Measurements from ENCODE around the gene SH3BGRL2. TPM values are rescaled to one million over a fixed set of nuclear protein-coding genes. Genes with fewer than 3 reads are reported as not detected.
A peak's percentile ranks its signal among the peaks of the same experiment; 100 is the strongest.

The SH3BGRL2 gene
- total and polyA plus RNA-seq, 7 donors, result 16.0 to 115 (median 30.6) TPM

- TF ChIP-seq EP300 (IDR thresholded peaks at IDR 0.05), result no peak
- TF ChIP-seq, protein P1, sequence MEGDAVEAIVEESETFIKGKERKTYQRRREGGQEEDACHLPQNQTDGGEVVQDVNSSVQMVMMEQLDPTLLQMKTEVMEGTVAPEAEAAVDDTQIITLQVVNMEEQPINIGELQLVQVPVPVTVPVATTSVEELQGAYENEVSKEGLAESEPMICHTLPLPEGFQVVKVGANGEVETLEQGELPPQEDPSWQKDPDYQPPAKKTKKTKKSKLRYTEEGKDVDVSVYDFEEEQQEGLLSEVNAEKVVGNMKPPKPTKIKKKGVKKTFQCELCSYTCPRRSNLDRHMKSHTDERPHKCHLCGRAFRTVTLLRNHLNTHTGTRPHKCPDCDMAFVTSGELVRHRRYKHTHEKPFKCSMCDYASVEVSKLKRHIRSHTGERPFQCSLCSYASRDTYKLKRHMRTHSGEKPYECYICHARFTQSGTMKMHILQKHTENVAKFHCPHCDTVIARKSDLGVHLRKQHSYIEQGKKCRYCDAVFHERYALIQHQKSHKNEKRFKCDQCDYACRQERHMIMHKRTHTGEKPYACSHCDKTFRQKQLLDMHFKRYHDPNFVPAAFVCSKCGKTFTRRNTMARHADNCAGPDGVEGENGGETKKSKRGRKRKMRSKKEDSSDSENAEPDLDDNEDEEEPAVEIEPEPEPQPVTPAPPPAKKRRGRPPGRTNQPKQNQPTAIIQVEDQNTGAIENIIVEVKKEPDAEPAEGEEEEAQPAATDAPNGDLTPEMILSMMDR (IDR thresholded peaks at IDR 0.05), result no peak
- Histone ChIP-seq H3K27me3 (no peaks in the 10 kb centered on the region), H3K4me3 (no peak overlapping the region), H3K36me3 (no peaks in the 10 kb centered on the region), H3K4me1 (no peaks in the 10 kb centered on the region), H3K27ac (no peak overlapping the region), H3K9me3 (no peaks in the 10 kb centered on the region)
- intact Hi-C loops (cut with DNase I), result no loop called here
- DNase-seq, result no peak
- WGBS, 2 donors, result 90 to 95% methylated on average over 4 of the region's 4 CpGs
Observed at GRCh38 chr6:79697430-79697829, 66.3 kb downstream of the SH3BGRL2 start.

DNA sequence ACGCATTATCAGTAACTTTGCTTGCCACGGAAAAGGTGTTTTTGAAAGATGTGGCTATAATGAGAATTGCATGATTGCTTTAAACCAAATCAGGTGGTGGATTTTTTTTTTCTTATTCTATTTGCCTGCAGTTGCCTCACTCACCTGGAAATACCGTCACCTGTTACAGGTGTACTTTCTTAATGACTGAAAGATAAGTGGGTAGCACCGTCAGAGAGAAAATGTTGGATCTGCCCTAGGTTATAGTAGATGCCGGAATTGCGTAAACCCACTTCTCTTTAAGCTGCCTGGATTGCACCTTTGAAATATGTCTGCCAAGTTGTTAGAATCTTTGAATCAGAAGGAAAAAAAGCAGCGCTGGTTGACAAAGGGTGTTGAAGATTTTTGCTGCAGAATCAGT lies 68.5 kb downstream of the SH3BGRL2 start:
- H3K4me1 ChIP-seq, result no peaks in the 10 kb centered on the region
- WGBS, 2 donors, result 93% methylated on average over 7 of the region's 7 CpGs

GRCh38 chr6:79702691-79703090 lies 71.6 kb downstream of the SH3BGRL2 start:
- intact Hi-C loops (cut with DNase I), result no loop called here
- TF ChIP-seq, protein P1 (IDR thresholded peaks at IDR 0.05), result no peak
- TF ChIP-seq POLR2A (IDR thresholded peaks at IDR 0.05) (no peak), EP300 (IDR thresholded peaks at IDR 0.05) (no peak), POLR2AphosphoS5 (IDR thresholded peaks at IDR 0.05) (no peak)

More for the DNA sequence above, 68.5 kb downstream of the SH3BGRL2 start:
- TF ChIP-seq EP300 (IDR thresholded peaks at IDR 0.05), result no peak
- Histone ChIP-seq H3K27ac (no peak overlapping the region), H3K9me3 (no peaks in the 10 kb centered on the region), H3K36me3 (no peaks in the 10 kb centered on the region), H3K27me3 (no peaks in the 10 kb centered on the region), H3K4me3 (no peak overlapping the region)
- intact Hi-C loops (cut with DNase I), result no loop called here
- no peak for DNase-seq

DNA sequence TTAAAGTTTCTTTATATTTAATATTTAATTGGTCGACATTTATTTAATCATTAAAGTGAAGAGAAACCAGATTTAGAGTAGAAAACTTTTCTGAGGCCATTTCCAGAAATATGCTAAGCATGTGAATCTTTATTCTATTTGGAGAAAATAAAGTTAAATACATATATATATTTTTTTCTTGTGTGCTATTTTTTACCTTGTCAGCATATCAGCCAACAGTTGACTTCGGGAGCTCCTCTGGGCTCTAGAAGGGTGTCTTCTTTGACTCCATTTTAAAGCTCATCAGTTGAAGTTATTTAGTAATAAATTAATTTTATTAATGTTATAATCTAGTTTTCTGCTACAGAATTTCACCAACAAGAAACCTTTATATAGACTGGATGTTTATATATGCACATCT lies 73.1 kb downstream of the SH3BGRL2 start:
- WGBS, 2 donors, result 97 to 99% methylated on average over 2 of the region's 2 CpGs
- Histone ChIP-seq H3K27me3 (no peaks in the 10 kb centered on the region), H3K36me3 (no peaks in the 10 kb centered on the region), H3K27ac (no peak overlapping the region), H3K4me1 (no peaks in the 10 kb centered on the region), H3K4me3 (no peak overlapping the region), H3K9me3 (no peaks in the 10 kb centered on the region)
- no peak for TF ChIP-seq EP300 (IDR thresholded peaks at IDR 0.05)
- TF ChIP-seq, protein P1 (IDR thresholded peaks at IDR 0.05), result no peak
- intact Hi-C loops (cut with DNase I), result no loop called here
- no peak for DNase-seq

More at GRCh38 chr6:79702691-79703090, 71.6 kb downstream of the SH3BGRL2 start:
- no peaks in the 10 kb centered on the region for H3K9me3 ChIP-seq
- H3K27ac ChIP-seq, result no peak overlapping the region
- DNase-seq, result no peak
- no peak overlapping the region for H3K4me3 ChIP-seq
- 72 to 88% methylated on average over 5 of the region's 5 CpGs for WGBS, 2 donors
- no peaks in the 10 kb centered on the region for H3K27me3 ChIP-seq
- H3K36me3 ChIP-seq, result no peaks in the 10 kb centered on the region
- no peaks in the 10 kb centered on the region for H3K4me1 ChIP-seq

GRCh38 chr6:79705456-79705995 lies 74.4 kb downstream of the SH3BGRL2 start:
- Histone ChIP-seq H3K4me1 (no peaks in the 10 kb centered on the region), H3K27ac (peak overlapping the region in 1 of 4 donors; percentile 4), H3K4me3 (no peak overlapping the region), H3K9me3 (no peaks in the 10 kb centered on the region), H3K27me3 (no peaks in the 10 kb centered on the region), H3K36me3 (no peaks in the 10 kb centered on the region)
- intact Hi-C loops (cut with DNase I), result no loop called here
- no peak for DNase-seq
- WGBS, 2 donors, result 91 to 95% methylated on average over 5 of the region's 5 CpGs
- no peak for TF ChIP-seq POLR2AphosphoS5 (IDR thresholded peaks at IDR 0.05)
- TF ChIP-seq, protein P1 (IDR thresholded peaks at IDR 0.05), result no peak
- TF ChIP-seq EP300 (IDR thresholded peaks at IDR 0.05), result no peak
- TF ChIP-seq POLR2A (IDR thresholded peaks at IDR 0.05), result no peak

Measured in sigmoid colon (tissue), 7 donors.